A673 (cell line): ENCODE measurements around the gene STUM. TPM values are rescaled to one million over a fixed set of nuclear protein-coding genes. Genes with fewer than 3 reads are reported as not detected.
"Not testable (repeated sequence)": the region's sequence is repeated elsewhere in the genome, so short reads cannot be mapped to it uniquely, and the experiment has no call there.

Experiments
- BruUV-seq: library from RNA; stranded (reverse); fragments of 400-500 nt; replicated peaks from 2 replicates; lab custom pipeline; 2021; lab: Mats Ljungman, UMichigan
- CTCF ChIA-PET: fragments of 300-600 bp; sonication (Branson Sonifier 250); formaldehyde crosslinking; loops from one replicate; lab custom pipeline; 2022; ENCODE audit warnings: antibody characterized with exemption; lab: Charles Lee
- POLR2A ChIA-PET: fragments of 300-600 bp; sonication (Branson Sonifier 250); formaldehyde crosslinking; loops from one replicate; lab custom pipeline; 2022; ENCODE audit warnings: antibody characterized with exemption; ENCODE audit not compliant: low non-redundant PET; lab: Charles Lee
- DNase-seq: peaks from one replicate; pipeline ENCODE4 v3.0.0-alpha.2; 2015; ENCODE audit warnings: low spot score
- H3K27ac ChIP-seq: fragments of 200-600 bp; sonication (generic); 2 replicates; pipeline ENCODE4 v1.5.1; 2016; ENCODE audit warnings: mixed run types, low read depth, mild to moderate bottlenecking, mixed read lengths, antibody characterized with exemption, low read length; ENCODE audit not compliant: poor library complexity, severe bottlenecking
- H3K27me3 ChIP-seq: fragments of 200-600 bp; sonication (generic); replicated peaks from 2 replicates; pipeline ENCODE4 v1.6.1; 2017; ENCODE audit warnings: mixed run types, low read depth, mild to moderate bottlenecking, mixed read lengths, antibody characterized with exemption, low read length; ENCODE audit not compliant: insufficient read depth, poor library complexity
- H3K36me3 ChIP-seq: fragments of 200-600 bp; sonication (generic); 2 replicates; pipeline ENCODE4 v1.6.1; 2016; ENCODE audit warnings: mixed run types, mild to moderate bottlenecking, mixed read lengths, antibody characterized with exemption, low read length; ENCODE audit not compliant: insufficient read depth, poor library complexity, severe bottlenecking
- H3K4me1 ChIP-seq: fragments of 200-600 bp; sonication (generic); 2 replicates; pipeline ENCODE4 v1.6.1; 2017; ENCODE audit warnings: mixed run types, mild to moderate bottlenecking, mixed read lengths, antibody characterized with exemption, low read length; ENCODE audit not compliant: insufficient read depth, poor library complexity, severe bottlenecking
- H3K4me3 ChIP-seq: fragments of 200-600 bp; sonication (generic); 2 replicates; pipeline ENCODE4 v1.5.1; 2016; ENCODE audit warnings: low read depth, mixed run types, mild to moderate bottlenecking, mixed read lengths, low read length; ENCODE audit not compliant: poor library complexity, severe bottlenecking
- H3K9me3 ChIP-seq: fragments of 200-600 bp; sonication (generic); 2 replicates; pipeline ENCODE4 v1.6.1; 2016; ENCODE audit warnings: mixed run types, low read depth, mild to moderate bottlenecking, mixed read lengths, antibody characterized with exemption, low read length; ENCODE audit not compliant: poor library complexity, severe bottlenecking
- CTCF ChIP-seq: fragments of 300-800, 200-600 bp; sonication (generic); conservative IDR thresholded peaks from 2 replicates; pipeline ENCODE4 v1.5.1; 2017; ENCODE audit warnings: low read depth, mild to moderate bottlenecking, antibody characterized with exemption, low read length, moderate library complexity, mixed read lengths
- EZH2 ChIP-seq: fragments of 200-600 bp; sonication (generic); IDR thresholded peaks from 2 replicates; pipeline ENCODE4 v1.6.1; 2017; ENCODE audit warnings: borderline replicate concordance, low read depth, mild to moderate bottlenecking, mixed read lengths, antibody characterized with exemption, low read length; ENCODE audit not compliant: poor library complexity, severe bottlenecking
- intact Hi-C: fragments of 100-400 bp; cut with micrococcal nuclease; formaldehyde crosslinking; loops from one replicate; pipeline ENCODE4 v1.10.0; 2022; ENCODE audit not compliant: unreplicated experiment
- total RNA-seq: library from RNA; stranded (reverse); gene quantifications from 2 replicates; pipeline ENCODE4 v1.2.3, GENCODE V29; 2021

STUM gene
- total RNA-seq, 1 experiment from 2014 or later = 0.54 TPM

GRCh38 chr1:226638608-226639007 lies 90.0 kb downstream of the STUM start:
- ChIA-PET POLR2A (no interaction called here), CTCF (no interaction called here)
- Histone ChIP-seq H3K4me3 (no peak overlapping the region), H3K27me3 (no peaks in the 10 kb centered on the region), H3K27ac (no peak overlapping the region), H3K4me1 (no peaks in the 10 kb centered on the region), H3K36me3 (no peaks in the 10 kb centered on the region), H3K9me3 (no peaks in the 10 kb centered on the region)
- no peak for DNase-seq
- BruUV-seq = no TSS peak
- TF ChIP-seq CTCF = no peak
- no peak for TF ChIP-seq EZH2
- intact Hi-C loops = no loop called here

GRCh38 chr1:226639206-226639605 lies 90.6 kb downstream of the STUM start:
- H3K27ac ChIP-seq, H3K4me1 ChIP-seq, intact Hi-C loops, H3K9me3 ChIP-seq, H3K4me3 ChIP-seq, H3K27me3 ChIP-seq, DNase-seq, BruUV-seq, POLR2A ChIA-PET, CTCF ChIA-PET, H3K36me3 ChIP-seq: not testable (repeated sequence)

GRCh38 chr1:226639631-226640061 lies 91.1 kb downstream of the STUM start:
- H3K4me1 ChIP-seq = no peaks in the 10 kb centered on the region
- no TSS peak for BruUV-seq
- no peaks in the 10 kb centered on the region for H3K27me3 ChIP-seq
- TF ChIP-seq CTCF (no peak), EZH2 (no peak)
- intact Hi-C loops = no loop called here
- no peak overlapping the region for H3K4me3 ChIP-seq
- H3K9me3 ChIP-seq = no peaks in the 10 kb centered on the region
- POLR2A ChIA-PET = no interaction called here
- H3K27ac ChIP-seq = no peak overlapping the region
- H3K36me3 ChIP-seq = no peaks in the 10 kb centered on the region
- CTCF ChIA-PET = no interaction called here
- no peak for DNase-seq

- no peaks in the 10 kb centered on the region for H3K36me3 ChIP-seq
- ChIA-PET POLR2A (no interaction called here), CTCF (no interaction called here)
- H3K4me3 ChIP-seq = no peak overlapping the region
- H3K27me3 ChIP-seq = no peaks in the 10 kb centered on the region
- no peak overlapping the region for H3K27ac ChIP-seq
- no peaks in the 10 kb centered on the region for H3K9me3 ChIP-seq
- BruUV-seq = no TSS peak
- no peaks in the 10 kb centered on the region for H3K4me1 ChIP-seq
- intact Hi-C loops = no loop called here
- DNase-seq = no peak
- TF ChIP-seq EZH2 (no peak), CTCF (no peak)
Measured at GRCh38 chr1:226640321-226641136, 92.0 kb downstream of the STUM start.
